Ammon's horn (tissue), 1 donor: ENCODE data around the gene CLDN10.
"Not testable (repeated sequence)": the region's sequence is repeated elsewhere in the genome, so short reads cannot be mapped to it uniquely, and the experiment has no call there.

Experiments used
- DNase-seq: peaks from one replicate; pipeline ENCODE4 v3.0.0-alpha.2; 2016; ENCODE audit warnings: low spot score

CLDN10 gene

GRCh38 chr13:95541911-95542474, 10.5 kb upstream of the CLDN10 start:
- DNase-seq = no peak

- DNase-seq = no peak
Observed at GRCh38 chr13:95544293-95544692, 8.2 kb upstream of the CLDN10 start.

GRCh38 chr13:95546919-95547318, 5.6 kb upstream of the CLDN10 start:
- no peak for DNase-seq

GRCh38 chr13:95547531-95548167, 4.9 kb upstream of the CLDN10 start:
- no peak for DNase-seq

GRCh38 chr13:95552208-95552538, 347 bp upstream of the CLDN10 start:
- DNase-seq = no peak

- no peak for DNase-seq
Observed at GRCh38 chr13:95553581-95554385, 1.3 kb downstream of the CLDN10 start.

GRCh38 chr13:95557013-95557412, 4.5 kb downstream of the CLDN10 start:
- no peak for DNase-seq

GRCh38 chr13:95559100-95559499, 6.6 kb downstream of the CLDN10 start:
- no peak for DNase-seq

GRCh38 chr13:95560387-95560786, 7.9 kb downstream of the CLDN10 start:
- DNase-seq = no peak

- DNase-seq = no peak
Observed at GRCh38 chr13:95564091-95564490, 11.6 kb downstream of the CLDN10 start.

GRCh38 chr13:95564733-95565291, 12.3 kb downstream of the CLDN10 start:
- no peak for DNase-seq

GRCh38 chr13:95565758-95566157, 13.2 kb downstream of the CLDN10 start:
- not testable (repeated sequence) for DNase-seq

GRCh38 chr13:95568131-95568530, 15.6 kb downstream of the CLDN10 start:
- DNase-seq = no peak

- no peak for DNase-seq
Observed at GRCh38 chr13:95570016-95570415, 17.5 kb downstream of the CLDN10 start.

GRCh38 chr13:95571941-95572340, 19.4 kb downstream of the CLDN10 start:
- DNase-seq = no peak

GRCh38 chr13:95573221-95573620, 20.7 kb downstream of the CLDN10 start:
- DNase-seq = no peak

GRCh38 chr13:95579303-95579702, 26.8 kb downstream of the CLDN10 start:
- no peak for DNase-seq

- no peak for DNase-seq
Observed at GRCh38 chr13:95585867-95586266, 33.3 kb downstream of the CLDN10 start.

- no peak for DNase-seq
Observed at GRCh38 chr13:95588134-95588533, 35.6 kb downstream of the CLDN10 start.

GRCh38 chr13:95588721-95589120, 36.2 kb downstream of the CLDN10 start:
- DNase-seq = no peak

GRCh38 chr13:95593462-95593861, 40.9 kb downstream of the CLDN10 start:
- no peak for DNase-seq

- no peak for DNase-seq
Observed at GRCh38 chr13:95596701-95597100, 44.2 kb downstream of the CLDN10 start.

- no peak for DNase-seq
Observed at GRCh38 chr13:95601216-95601615, 48.7 kb downstream of the CLDN10 start.
